Choroid plexus epithelial cell (primary cell): ENCODE results near the gene ATP1A3.

Experiments
- DNase-seq: peaks from one replicate; pipeline ENCODE4 v3.0.0-alpha.2; 2010; ENCODE audit warnings: low read depth
- H3K4me3 ChIP-seq: 2 replicates; pipeline ENCODE4 v1.5.1; 2011; ENCODE audit warnings: low read depth, mild to moderate bottlenecking, control low read depth, low read length, moderate library complexity
- TF ChIP-seq, protein P1 (sequence below): conservative IDR thresholded peaks from 2 replicates; pipeline ENCODE4 v1.5.1; 2011; ENCODE audit warnings: low read depth, mild to moderate bottlenecking, control low read depth, inconsistent platforms, low read length, moderate library complexity

The ATP1A3 gene

DNA sequence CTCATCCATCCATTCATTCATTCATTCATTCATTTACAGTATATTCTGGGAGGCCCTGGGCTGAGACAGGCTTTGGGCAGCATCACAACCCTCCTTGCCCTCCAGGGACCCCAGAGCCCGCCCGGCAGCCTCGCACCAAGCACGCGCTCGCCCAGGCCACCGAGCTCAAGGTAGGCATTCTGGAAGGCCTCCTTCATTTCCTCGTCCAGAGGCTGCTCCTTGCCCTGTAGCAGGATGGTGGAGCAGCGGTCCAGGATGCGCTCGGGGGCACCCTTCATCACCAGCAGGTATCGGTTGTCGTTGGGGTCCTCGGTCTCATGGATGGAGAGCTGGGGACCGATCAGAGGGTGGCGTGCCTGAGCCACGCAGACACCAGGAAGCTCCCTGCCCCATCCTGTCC lies 15.6 kb downstream of the ATP1A3 start:
- TF ChIP-seq, protein P1, sequence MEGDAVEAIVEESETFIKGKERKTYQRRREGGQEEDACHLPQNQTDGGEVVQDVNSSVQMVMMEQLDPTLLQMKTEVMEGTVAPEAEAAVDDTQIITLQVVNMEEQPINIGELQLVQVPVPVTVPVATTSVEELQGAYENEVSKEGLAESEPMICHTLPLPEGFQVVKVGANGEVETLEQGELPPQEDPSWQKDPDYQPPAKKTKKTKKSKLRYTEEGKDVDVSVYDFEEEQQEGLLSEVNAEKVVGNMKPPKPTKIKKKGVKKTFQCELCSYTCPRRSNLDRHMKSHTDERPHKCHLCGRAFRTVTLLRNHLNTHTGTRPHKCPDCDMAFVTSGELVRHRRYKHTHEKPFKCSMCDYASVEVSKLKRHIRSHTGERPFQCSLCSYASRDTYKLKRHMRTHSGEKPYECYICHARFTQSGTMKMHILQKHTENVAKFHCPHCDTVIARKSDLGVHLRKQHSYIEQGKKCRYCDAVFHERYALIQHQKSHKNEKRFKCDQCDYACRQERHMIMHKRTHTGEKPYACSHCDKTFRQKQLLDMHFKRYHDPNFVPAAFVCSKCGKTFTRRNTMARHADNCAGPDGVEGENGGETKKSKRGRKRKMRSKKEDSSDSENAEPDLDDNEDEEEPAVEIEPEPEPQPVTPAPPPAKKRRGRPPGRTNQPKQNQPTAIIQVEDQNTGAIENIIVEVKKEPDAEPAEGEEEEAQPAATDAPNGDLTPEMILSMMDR, result no peak
- DNase-seq, result no peak
- no peak overlapping the region for H3K4me3 ChIP-seq

DNA sequence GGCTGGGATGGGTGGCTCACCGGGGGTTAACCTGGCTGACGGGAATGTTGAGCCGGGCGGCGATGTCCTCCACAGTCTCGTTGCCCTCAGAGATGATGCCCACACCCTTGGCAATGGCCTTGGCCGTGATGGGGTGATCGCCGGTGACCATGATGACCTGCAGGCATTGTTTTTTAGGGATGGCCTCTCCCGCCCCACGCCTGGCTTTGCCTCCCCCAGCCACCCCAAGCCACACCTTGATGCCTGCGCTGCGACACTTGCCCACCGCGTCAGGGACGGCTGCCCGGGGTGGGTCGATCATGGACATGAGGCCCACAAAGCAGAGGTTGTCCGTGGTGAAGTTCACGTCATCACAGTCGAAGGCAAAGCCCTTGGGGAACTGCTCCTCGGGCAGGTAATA lies 16.1 kb downstream of the ATP1A3 start:
- TF ChIP-seq, protein P1, result no peak
- no peak overlapping the region for H3K4me3 ChIP-seq
- DNase-seq, result no peak

DNA sequence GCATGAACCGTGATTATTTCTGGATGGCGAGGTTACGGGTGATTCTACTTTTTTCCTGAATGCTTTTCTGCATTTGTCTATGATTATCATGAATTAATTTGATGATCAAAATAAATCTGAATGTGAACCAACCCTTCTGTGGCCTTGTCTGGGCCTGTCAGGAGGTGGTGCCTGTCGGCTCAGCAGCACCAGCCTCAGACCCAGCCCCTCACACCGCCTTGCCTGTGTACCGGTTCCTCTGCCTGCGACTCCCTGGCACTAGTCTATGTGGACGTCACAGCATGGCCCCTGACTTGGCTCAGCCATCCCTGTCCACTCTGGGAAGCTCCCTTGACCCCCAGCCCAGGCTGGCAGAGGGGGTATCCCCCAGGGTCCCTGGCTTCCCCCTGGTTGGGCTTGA lies 19.4 kb downstream of the ATP1A3 start:
- no peak for DNase-seq
- H3K4me3 ChIP-seq, result no peak overlapping the region
- TF ChIP-seq, protein P1, result no peak

DNA sequence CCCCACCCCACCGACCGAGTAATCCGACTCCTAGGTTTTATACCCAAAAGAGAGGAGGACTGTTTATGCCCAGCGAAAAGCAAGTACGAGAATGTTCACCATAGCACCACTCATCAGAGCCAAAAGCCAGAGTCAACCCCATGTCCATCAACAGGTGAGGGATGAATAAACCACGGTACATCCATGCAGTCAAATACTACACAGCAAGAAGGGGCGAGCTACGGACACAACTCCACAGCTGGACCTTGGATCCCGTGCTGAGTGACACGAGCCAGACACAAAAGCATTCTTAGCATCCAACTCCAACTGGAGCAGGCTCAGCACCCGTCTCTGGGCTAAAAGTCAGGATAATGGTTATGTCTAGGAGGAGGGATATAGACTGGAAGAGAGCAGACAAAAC lies 22.7 kb downstream of the ATP1A3 start:
- TF ChIP-seq, protein P1, result no peak
- no peak for DNase-seq

DNA sequence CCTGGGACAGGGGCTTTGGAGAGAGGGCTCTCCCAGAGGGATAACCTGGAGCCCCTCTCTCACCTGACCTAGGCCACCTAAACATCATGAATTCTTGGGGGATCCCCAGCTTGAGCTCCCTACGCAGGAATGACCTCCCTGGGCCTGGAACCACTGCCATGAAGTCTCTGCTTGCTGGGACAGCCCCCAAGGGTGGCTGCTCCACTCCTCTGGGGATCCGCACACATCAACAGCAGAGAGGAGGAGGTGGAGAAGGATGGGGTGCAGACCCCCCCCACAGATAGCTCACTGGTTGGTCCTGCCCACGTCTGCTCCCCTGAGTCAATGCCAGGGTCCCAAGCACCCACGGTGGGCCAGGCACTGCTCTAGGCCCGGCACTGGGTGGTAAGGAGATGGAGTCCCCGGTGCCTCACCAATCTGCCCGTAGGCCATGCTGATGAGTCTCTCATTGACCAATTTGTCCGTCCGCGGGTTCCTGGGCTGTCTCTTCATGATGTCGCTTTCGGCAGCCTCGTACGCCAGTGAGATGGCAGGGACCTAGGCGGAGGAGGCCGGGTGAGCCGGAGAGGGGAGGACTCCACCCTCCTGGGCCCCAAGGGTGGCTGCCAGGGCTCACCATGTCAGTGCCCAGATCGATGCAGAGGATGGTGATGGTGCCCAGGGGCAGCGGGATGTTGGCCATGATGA lies 24.1 kb downstream of the ATP1A3 start:
- H3K4me3 ChIP-seq, result no peak overlapping the region
- TF ChIP-seq, protein P1, result no peak
- no peak for DNase-seq

More for the DNA sequence above, 22.7 kb downstream of the ATP1A3 start:
- H3K4me3 ChIP-seq, result no peak overlapping the region

DNA sequence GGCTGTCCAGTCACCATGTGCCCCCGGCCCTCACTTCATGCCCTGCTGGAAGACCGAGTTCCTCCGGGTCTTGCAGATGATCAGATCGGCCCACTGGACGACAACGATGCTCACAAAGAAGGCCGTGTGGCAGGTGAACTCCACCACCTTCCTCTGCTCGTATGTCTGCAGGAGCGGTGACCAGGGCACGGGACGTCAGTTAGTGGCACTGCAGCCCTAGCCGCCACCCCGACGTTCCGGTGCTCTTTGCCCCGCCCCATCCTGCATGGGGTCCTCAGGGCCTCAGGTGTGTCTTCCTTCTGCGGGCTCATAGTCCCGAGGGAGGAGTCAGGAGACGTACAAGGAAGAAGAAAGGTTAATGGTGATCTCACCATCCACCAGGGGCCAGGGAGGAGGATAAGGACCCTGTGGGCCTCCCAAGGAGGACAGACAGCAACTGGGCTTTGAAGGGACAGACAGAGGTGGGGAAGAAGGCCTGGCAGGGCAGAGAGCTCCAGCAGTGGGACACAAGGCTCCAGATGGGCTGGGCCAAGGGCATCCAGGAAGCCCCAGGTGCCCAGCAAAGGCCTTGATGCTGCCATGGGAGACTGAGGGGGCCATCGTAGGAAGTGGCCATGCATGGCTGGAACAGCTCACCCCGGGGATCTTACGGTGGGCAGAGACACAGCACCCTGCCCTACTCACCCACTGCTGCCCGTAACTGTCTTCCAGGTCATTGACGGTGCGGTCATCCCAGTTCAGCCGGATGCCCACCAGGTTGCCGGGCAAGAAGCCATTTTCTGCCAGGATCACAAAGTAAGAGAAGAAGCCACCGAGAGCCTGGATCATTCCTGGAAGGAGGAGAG lies 25.1 kb downstream of the ATP1A3 start:
- TF ChIP-seq, protein P1, result no peak
- no peak for DNase-seq
- no peak overlapping the region for H3K4me3 ChIP-seq
